GM10847 (cell line): ENCODE measurements around the gene MEGF11.
A peak's percentile ranks its signal among the peaks of the same experiment; 100 is the strongest.

Source experiments
- POLR2A ChIP-seq: IDR thresholded peaks from 2 replicates; pipeline ENCODE4 v1.6.1; 2011; ENCODE audit not compliant: insufficient read length; ENCODE audit errors: extremely low read depth

Gene MEGF11

DNA sequence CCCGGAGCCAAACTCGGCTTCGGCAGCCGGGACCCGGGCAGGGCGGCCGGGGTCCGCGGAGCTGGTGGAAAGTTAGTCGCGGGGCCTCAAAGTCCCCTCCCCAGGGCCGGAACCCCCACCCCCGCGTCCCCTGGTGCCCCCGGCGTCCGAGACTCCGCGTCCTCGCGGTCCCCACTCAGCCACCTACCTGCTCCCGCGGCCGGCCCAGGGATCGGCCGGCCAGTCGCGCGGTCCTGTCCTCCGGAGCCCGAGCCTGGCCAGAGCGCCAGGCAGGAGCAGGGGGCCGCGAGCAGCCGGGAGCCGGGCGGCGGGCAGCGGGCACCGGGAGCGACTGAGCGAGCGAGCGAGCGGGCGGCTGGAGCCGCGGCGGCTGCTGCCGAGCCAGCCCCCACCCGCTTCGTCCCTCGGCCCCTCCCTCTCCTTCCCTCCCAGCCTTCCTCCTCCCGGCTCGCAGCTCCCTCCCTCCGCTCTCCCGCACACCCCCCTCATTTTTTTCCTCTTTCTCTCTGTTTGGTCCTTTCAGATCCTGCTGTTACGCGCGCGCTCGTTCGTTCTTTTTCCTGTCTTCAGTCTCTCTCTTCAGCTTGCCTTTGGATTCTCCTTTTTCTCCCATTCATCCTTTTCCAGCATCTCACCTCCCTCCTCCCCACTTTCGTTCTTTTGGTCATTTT, at the start of gene MEGF11:
MEGF11 (minus strand) TSS at position 333 of the 671 bp plus-strand sequence. CDS start 125,347 bp downstream, outside the sequence.
- TF ChIP-seq POLR2A, result no peak

DNA sequence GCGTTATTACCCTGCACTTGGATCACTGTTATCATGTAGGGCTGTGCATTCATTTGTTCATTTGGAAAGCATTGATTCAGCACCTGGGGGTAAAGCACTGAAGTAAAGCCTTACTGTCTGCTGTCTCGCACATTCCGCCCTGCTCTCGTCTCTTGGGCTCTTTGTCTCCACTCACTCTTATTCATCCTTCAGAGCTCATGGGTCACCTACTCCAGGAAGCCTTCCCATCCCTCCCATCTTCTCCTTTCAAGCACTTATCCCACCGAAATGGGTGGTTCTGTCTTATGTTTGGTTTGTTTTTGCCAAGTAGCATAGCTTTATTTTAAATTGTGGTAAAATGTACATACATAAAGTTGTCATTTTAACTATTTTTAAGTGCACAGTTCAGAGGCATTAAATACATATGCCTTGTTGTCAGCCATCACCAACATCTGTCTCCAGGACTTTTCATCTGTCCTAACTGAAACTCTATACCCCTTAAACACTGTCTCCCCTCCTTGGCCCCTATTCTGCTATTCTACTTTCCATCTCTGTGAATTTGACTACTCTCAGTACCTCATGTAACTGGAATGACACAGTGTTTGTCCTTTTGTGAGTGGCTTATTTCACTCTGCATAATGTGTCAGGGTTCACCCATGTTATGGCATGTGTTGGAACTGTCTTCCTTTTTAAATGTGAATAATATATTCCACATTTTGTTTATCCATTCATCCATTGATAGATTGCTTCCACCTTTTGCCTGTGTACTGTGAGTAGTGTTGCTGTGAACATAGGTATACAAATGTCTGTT, 49.1 kb upstream of the MEGF11 start:
- TF ChIP-seq POLR2A, result no peak

GRCh38 chr15:66298803-66299251, 45.3 kb upstream of the MEGF11 start:
- no peak for TF ChIP-seq POLR2A

DNA sequence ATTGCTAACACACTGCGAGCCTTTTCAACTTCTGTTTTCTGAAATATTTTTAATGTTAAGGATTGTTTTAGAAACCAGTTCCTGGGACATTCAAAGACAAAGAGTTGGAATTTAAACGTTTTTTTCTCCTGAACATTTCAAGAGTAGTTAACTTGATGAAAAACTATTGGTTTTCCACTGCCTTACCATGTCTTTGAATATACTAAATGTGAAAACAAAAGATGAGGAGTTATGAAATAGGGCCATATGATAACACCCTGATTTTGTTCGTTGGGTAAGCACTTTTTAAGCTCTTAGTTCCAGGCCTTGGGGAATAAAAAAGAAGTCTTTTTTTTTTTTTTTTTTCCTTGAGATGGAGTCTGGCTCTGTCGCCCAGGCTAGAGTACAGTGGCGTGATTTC, 42.6 kb upstream of the MEGF11 start:
- no peak for TF ChIP-seq POLR2A

DNA sequence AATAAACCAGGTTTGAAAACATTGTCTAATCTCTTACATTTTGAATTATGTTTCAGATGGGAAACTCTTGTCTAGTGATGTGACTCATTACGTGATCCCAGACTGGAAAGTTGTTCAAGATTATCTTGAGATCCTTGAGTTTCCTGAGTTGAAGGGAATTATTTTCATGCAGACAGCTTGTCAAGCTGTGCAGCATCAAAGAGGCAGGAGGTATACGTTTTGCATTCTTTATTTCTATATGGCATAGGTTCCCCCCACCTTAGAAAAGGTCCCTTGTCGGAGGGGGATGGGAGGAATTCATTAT, 41.3 kb upstream of the MEGF11 start:
- no peak for TF ChIP-seq POLR2A

- no peak for TF ChIP-seq POLR2A
Measured at GRCh38 chr15:66294157-66294931, 40.8 kb upstream of the MEGF11 start.

GRCh38 chr15:66293419-66294156, 40.0 kb upstream of the MEGF11 start, which contains the start of gene DIS3L:
TSS of gene DIS3L (plus strand) at chr15:66293568. CDS start at chr15:66293597, 29 bp downstream.
- TF ChIP-seq POLR2A, result peak; percentile 41

GRCh38 chr15:66292571-66293418, 39.2 kb upstream of the MEGF11 start:
- no peak for TF ChIP-seq POLR2A

DNA sequence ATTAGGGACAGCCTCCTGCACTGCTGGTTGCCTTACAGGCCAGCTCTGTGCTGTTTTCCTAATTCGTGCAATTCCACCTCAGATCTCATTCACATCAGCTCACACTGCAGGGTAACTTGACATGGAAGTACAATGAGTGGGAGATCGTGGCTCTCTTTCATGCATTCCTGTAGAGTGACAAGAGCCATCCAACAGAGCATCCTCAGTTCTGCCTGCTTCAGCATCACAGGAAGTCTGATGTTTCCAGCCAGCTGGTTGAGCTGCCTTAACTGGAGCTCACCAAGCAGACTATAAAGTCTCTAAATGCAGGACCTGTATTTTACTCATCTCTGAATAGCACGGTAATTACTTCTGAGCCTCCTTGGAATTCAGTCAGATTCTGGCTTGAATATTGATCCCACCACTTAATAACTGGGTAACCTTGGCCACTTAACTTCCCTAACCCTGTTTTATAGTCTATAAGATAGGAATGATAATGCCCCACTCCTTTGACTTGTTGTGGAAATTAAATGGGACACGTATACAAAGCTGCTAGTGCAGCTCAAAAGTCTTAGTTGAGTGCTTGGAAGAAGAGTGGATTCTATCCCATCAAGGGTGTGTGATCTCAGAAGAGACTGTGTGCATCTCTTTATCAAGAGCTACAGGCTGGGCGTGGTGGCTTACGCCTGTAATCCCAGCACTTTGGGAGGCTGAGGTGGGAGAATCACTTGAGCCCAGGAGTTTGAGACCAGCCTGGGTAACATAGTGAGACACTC, 38.4 kb upstream of the MEGF11 start:
- no peak for TF ChIP-seq POLR2A

DNA sequence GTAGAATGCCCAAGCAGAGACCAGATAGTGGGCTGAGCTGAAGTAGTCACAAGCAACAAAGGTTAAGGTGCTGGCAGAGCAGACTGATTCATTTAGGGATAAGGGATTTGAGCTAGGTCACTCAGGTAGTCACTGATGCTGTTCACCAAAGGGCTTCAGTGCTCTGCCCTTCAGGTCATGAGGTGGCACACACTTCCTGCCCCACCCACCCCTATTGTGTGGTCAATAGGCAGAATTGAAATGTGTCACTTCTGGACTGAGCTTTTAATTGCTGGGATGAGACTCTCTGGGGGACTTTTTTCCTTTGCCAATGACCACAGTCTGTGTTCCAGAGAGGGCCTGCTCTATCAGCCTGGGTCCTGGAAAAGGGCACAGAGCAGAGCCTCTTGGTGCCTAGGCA, 37.0 kb upstream of the MEGF11 start:
- no peak for TF ChIP-seq POLR2A

GRCh38 chr15:66290007-66290406, 36.5 kb upstream of the MEGF11 start:
- TF ChIP-seq POLR2A, result no peak

GRCh38 chr15:66288551-66289185, 35.1 kb upstream of the MEGF11 start:
- no peak for TF ChIP-seq POLR2A

- no peak for TF ChIP-seq POLR2A
Measured at GRCh38 chr15:66288093-66288492, 34.5 kb upstream of the MEGF11 start.
